H1 (cell line): ENCODE measurements around the gene HES4. TPM values are rescaled to one million over a fixed set of nuclear protein-coding genes. Genes with fewer than 3 reads are reported as not detected.

Source experiments
- ASH2L ChIP-seq: fragments of 200-600, 300-600 bp; sonication (generic); IDR thresholded peaks from one replicate; pipeline ENCODE4 v1.7.1; 2017; ENCODE audit warnings: low read length
- CBX5 ChIP-seq: fragments of 300-800, 300-1000 bp; sonication (generic); IDR thresholded peaks from 2 replicates; pipeline ENCODE4 v1.7.1; 2016; ENCODE audit warnings: antibody characterized with exemption, low read length, low read depth
- CEBPB ChIP-seq: IDR thresholded peaks from 2 replicates; pipeline ENCODE4 v1.6.1; 2012; ENCODE audit warnings: low read depth, low read length
- CREB1 ChIP-seq: IDR thresholded peaks from 2 replicates; pipeline ENCODE4 v1.6.1; 2012; ENCODE audit warnings: inconsistent platforms
- EGR1 ChIP-seq: IDR thresholded peaks from 2 replicates; pipeline ENCODE4 v1.6.1; 2011; ENCODE audit warnings: low read depth, low read length, borderline replicate concordance
- EZH2 ChIP-seq: fragments of 200-600 bp; sonication (generic); IDR thresholded peaks from 2 replicates; pipeline ENCODE4 v1.7.1; 2012; ENCODE audit warnings: low read depth, mild to moderate bottlenecking, moderate library complexity, low read length, inconsistent platforms; ENCODE audit not compliant: severe bottlenecking
- HDAC6 ChIP-seq: IDR thresholded peaks from one replicate; pipeline ENCODE4 v1.7.1; 2012; ENCODE audit warnings: low read depth, mild to moderate bottlenecking, inconsistent platforms, low read length, moderate library complexity
- JUN ChIP-seq: IDR thresholded peaks from 2 replicates; pipeline ENCODE4 v1.6.1; 2011; ENCODE audit warnings: low read depth, mild to moderate bottlenecking, improper control_type of control experiment, low read length
- JUND ChIP-seq: IDR thresholded peaks from 2 replicates; pipeline ENCODE4 v1.6.1; 2011; ENCODE audit warnings: mild to moderate bottlenecking, improper control_type of control experiment, low read length
- NRF1 ChIP-seq: IDR thresholded peaks from 2 replicates; pipeline ENCODE4 v1.6.1; 2011; ENCODE audit warnings: mild to moderate bottlenecking, low read depth, low read length, improper control_type of control experiment
- POLR2AphosphoS5 ChIP-seq: IDR thresholded peaks from 2 replicates; pipeline ENCODE4 v1.6.1; 2011; ENCODE audit warnings: low read depth, low read length
- POU5F1 ChIP-seq: IDR thresholded peaks from 2 replicates; pipeline ENCODE4 v1.6.1; 2011; ENCODE audit warnings: low read depth, mild to moderate bottlenecking, low read length, moderate library complexity
- RBBP5 ChIP-seq: IDR thresholded peaks from 2 replicates; pipeline ENCODE4 v1.7.1; 2012; ENCODE audit warnings: low read depth, mild to moderate bottlenecking, inconsistent platforms, low read length, moderate library complexity, borderline replicate concordance
- RFX5 ChIP-seq: IDR thresholded peaks from 2 replicates; pipeline ENCODE4 v1.6.1; 2011; ENCODE audit warnings: low read depth, low read length, improper control_type of control experiment, borderline replicate concordance
- SAP30 ChIP-seq: fragments of 300-600 bp; sonication (generic); IDR thresholded peaks from 2 replicates; pipeline ENCODE4 v1.7.1; 2012; ENCODE audit warnings: low read length, moderate library complexity, mild to moderate bottlenecking, inconsistent platforms; ENCODE audit not compliant: insufficient read depth, insufficient replicate concordance
- SIN3A ChIP-seq, 2 experiments: IDR thresholded peaks in 1 of 2; conservative IDR thresholded peaks in 1 of 2; 2 replicates each; pipeline ENCODE4 v1.6.1; 2011 to 2012; ENCODE audit warnings: low read length in 2 of 2, improper control_type of control experiment in 1 of 2, low read depth in 1 of 2, mild to moderate bottlenecking in 1 of 2
- SP2 ChIP-seq: IDR thresholded peaks from 2 replicates; pipeline ENCODE4 v1.6.1; 2012; ENCODE audit warnings: mild to moderate bottlenecking, low read length, inconsistent platforms
- SRF ChIP-seq: IDR thresholded peaks from 2 replicates; pipeline ENCODE4 v1.6.1; 2011; ENCODE audit warnings: mild to moderate bottlenecking, low read depth, low read length, moderate library complexity
- SUZ12 ChIP-seq: fragments of 200-600 bp; sonication (generic); IDR thresholded peaks from 2 replicates; pipeline ENCODE4 v1.6.1; 2012; ENCODE audit warnings: mild to moderate bottlenecking, inconsistent platforms, low read length, moderate library complexity, mixed read lengths
- TAF1 ChIP-seq: IDR thresholded peaks from 2 replicates; pipeline ENCODE4 v1.6.1; 2011; ENCODE audit warnings: mild to moderate bottlenecking, low read depth, low read length
- TCF12 ChIP-seq: IDR thresholded peaks from 2 replicates; pipeline ENCODE4 v1.6.1; 2011; ENCODE audit warnings: low read depth, mild to moderate bottlenecking, low read length
- YY1 ChIP-seq: IDR thresholded peaks from 2 replicates; pipeline ENCODE4 v1.6.1; 2011; ENCODE audit warnings: low read depth, mild to moderate bottlenecking, low read length
- ZNF274 ChIP-seq: IDR thresholded peaks from 2 replicates; pipeline ENCODE4 v1.7.0; 2012; ENCODE audit warnings: low read length, borderline replicate concordance; ENCODE audit errors: extremely low read depth
- polyA plus RNA-seq, 7 experiments: library from polyadenylated mRNA; depleted of rRNA in 3 of 7; stranded (reverse) in 5 of 7; unstranded in 2 of 7; fragments of >200 nt in 5 of 7; fragments of 200-250 nt in 2 of 7; gene quantifications; 1 replicate in 5 of 7; 2 replicates in 1 of 7; 4 replicates in 1 of 7; pipeline versions ENCODE4 v1.2.1 to v1.2.3, GENCODE V29; 2011 to 2013; ENCODE audit warnings: missing spikeins in 2 of 7, mixed read lengths in 2 of 7
- total RNA-seq: library from RNA; stranded (reverse); fragmentation: NEBNext Ultra II Directional; extraction: Animal tissue kit (Norgen Biotek cat#: 25700); gene quantifications from 2 replicates; pipeline ENCODE4 v1.2.1, GENCODE V29; 2021
- TF ChIP-seq, protein P1 (sequence below): IDR thresholded peaks from 2 replicates; pipeline ENCODE4 v1.6.1; 2012; ENCODE audit warnings: inconsistent platforms
- TF ChIP-seq, protein P2 (sequence below): IDR thresholded peaks from 2 replicates; pipeline ENCODE4 v1.6.1; 2011; ENCODE audit warnings: low read depth, mild to moderate bottlenecking, low read length; ENCODE audit not compliant: insufficient read depth

Gene HES4
- total and polyA plus RNA-seq, 2 of the 8 experiments (the other 6 are each of a cell fraction or from before 2014, with no cell fraction given) = 2.8 to 3.5 TPM

DNA sequence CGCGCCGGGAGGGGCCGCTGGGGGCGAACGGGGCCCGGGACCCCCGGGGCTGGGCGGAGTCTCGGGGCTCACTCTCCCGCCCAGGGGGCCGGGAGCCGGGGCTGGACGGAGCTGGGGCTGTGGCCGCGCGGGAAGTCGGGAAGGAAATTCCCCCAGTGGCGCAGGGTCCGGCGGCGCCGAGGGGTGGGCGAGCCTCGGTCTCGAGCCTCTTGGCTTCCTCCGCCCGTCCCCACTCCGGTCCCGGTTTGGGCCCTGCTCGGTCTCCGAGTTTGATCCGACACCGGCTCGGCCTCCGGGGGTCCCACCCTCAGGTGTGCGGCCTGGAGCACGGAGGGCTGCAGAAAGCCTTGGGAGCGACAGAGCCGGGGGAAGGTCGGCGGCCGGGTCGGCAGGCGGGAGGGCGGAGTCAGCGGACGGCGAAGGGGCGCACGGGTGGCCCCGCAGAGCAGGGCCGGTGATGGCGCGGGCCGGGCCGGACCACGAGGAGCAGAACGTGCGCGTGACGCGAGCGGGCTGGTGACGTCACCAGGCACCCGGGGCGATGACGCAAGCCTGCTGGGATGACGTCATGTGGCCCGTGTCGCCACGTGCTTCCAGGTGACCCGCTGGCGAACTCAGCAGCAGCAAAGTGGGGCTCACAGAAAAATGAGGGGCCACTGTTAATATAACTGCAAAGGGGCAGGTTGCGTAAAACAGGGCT lies 610 bp upstream of the HES4 start (continued):
- TF ChIP-seq, protein P1, sequence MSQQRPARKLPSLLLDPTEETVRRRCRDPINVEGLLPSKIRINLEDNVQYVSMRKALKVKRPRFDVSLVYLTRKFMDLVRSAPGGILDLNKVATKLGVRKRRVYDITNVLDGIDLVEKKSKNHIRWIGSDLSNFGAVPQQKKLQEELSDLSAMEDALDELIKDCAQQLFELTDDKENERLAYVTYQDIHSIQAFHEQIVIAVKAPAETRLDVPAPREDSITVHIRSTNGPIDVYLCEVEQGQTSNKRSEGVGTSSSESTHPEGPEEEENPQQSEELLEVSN = peak; percentile 82
- TF ChIP-seq HDAC6 (no peak), ASH2L (peak; percentile 29), TCF12 (no peak), TAF1 (0 out of 2 replicates have a peak, but pooled peaks have one; percentile 38), JUND (peak; percentile 99), POU5F1 (no peak), EGR1 (no peak), RFX5 (no peak), JUN (peak; percentile 87), RBBP5 (no peak; the same call in 1 of the 2 replicates), CBX5 (no peak), CREB1 (peak; percentile 100), CEBPB (peak; percentile 83), ZNF274 (no peak), SIN3A (conservative IDR thresholded peaks at IDR 0.05 in 1 of 2, IDR thresholded peaks at IDR 0.05 in 1 of 2; ENCODE audit: low read depth in 1 of 2, low read length in 2 of 2) (no peak), SUZ12 (no peak), NRF1 (no peak), SRF (no peak), SAP30 (no peak), POLR2AphosphoS5 (peak; percentile 69), SP2 (no peak), EZH2 (no peak), YY1 (no peak)
- TF ChIP-seq, protein P2, sequence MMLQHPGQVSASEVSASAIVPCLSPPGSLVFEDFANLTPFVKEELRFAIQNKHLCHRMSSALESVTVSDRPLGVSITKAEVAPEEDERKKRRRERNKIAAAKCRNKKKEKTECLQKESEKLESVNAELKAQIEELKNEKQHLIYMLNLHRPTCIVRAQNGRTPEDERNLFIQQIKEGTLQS = peak; percentile 67
